ENCODE measurements around the gene QRICH2. TPM values are rescaled to one million over a fixed set of nuclear protein-coding genes. Genes with fewer than 3 reads are reported as not detected.
A peak's percentile ranks its signal among the peaks of the same experiment; 100 is the strongest.

Gene QRICH2
- total and polyA plus RNA-seq, 9 of the 15 experiments (the other 6 are each of a cell fraction or from before 2014, with no cell fraction given) = 0.03 to 1.6 (median 0.81) TPM

- TF ChIP-seq ZNF778 (CRISPR knock-in tag; IDR thresholded peaks at IDR 0.05) = no peak
- TF ChIP-seq CHCHD3 (CRISPR knock-in tag; IDR thresholded peaks at IDR 0.05) = no peak
- no peak for TF ChIP-seq ZBTB43 (CRISPR knock-in tag; IDR thresholded peaks at IDR 0.05)
- TF ChIP-seq ZNF436 (CRISPR knock-in tag; IDR thresholded peaks at IDR 0.05) = no peak
- TF ChIP-seq UBTF (IDR thresholded peaks at IDR 0.05; ENCODE audit: borderline replicate concordance in 1 of 2, low read depth in 2 of 2, low read length in 2 of 2) = peak in 1 of 2 experiments; percentile 22; a peak in 1 of 4 replicates
- TF ChIP-seq ZBTB11 (CRISPR knock-in tag; IDR thresholded peaks at IDR 0.05) = no peak
- TF ChIP-seq ADNP (tag; IDR thresholded peaks at IDR 0.05) = no peak
- TF ChIP-seq U2AF2 (optimal IDR thresholded peaks at IDR 0.05; ENCODE audit: low read depth, low read length) = no peak
- peak; percentile 35; the same call in 1 of the 2 replicates for TF ChIP-seq RBFOX2 (IDR thresholded peaks at IDR 0.05; ENCODE audit: low read depth, low read length)
- TF ChIP-seq JUND (IDR thresholded peaks at IDR 0.05; ENCODE audit: borderline replicate concordance, low read depth, low read length) = 0 out of 2 replicates have a peak, but pooled peaks have one; percentile 54
- TF ChIP-seq JUND (tag; IDR thresholded peaks at IDR 0.05; ENCODE audit: borderline replicate concordance, low read depth, low read length) = peak; percentile 42; the same call in 2 of the 3 replicates
- no peak for TF ChIP-seq ZEB2 (IDR thresholded peaks at IDR 0.05)
- 0 out of 2 replicates have a peak, but pooled peaks have one; percentile 15 for TF ChIP-seq CXXC5 (CRISPR knock-in tag; IDR thresholded peaks at IDR 0.05)
- TF ChIP-seq MTA1 (IDR thresholded peaks at IDR 0.05; ENCODE audit: borderline replicate concordance) = peak; percentile 55; the same call in 1 of the 2 replicates
- no peak for TF ChIP-seq CEBPZ (IDR thresholded peaks at IDR 0.05; ENCODE audit: borderline replicate concordance, low read depth, low read length)
Measured at GRCh38 chr17:76246080-76247066, 61.7 kb downstream of the QRICH2 start (continued).

Measured in K562 (cell line).